H1 (cell line): ENCODE data around the gene MIDN. TPM values are rescaled to one million over a fixed set of nuclear protein-coding genes. Genes with fewer than 3 reads are reported as not detected.

ENCODE experiments used
- CTCF ChIA-PET: fragments of 300-600 bp; sonication (Branson Sonifier 250); formaldehyde crosslinking; loops from one replicate; lab custom pipeline; 2021; ENCODE audit not compliant: partially characterized antibody; lab: Charles Lee
- POLR2A ChIA-PET: fragments of 300-600 bp; sonication (Branson Sonifier 250); formaldehyde crosslinking; loops from one replicate; lab custom pipeline; 2021; ENCODE audit warnings: inconsistent platforms; ENCODE audit not compliant: partially characterized antibody; lab: Charles Lee
- DNase-seq, 2 experiments: peaks; one replicate each; pipeline versions ENCODE4 v3.0.0 to v3.0.0-alpha.2; 2010 to 2022; ENCODE audit warnings: low spot score in 2 of 2, low read depth in 1 of 2, mixed read lengths in 1 of 2
- FAIRE-seq: peaks from 2 replicates; lab custom pipeline; 2011; peaks lifted over from hg19 to GRCh38; lab: Jason Lieb, UNC
- H2AFZ ChIP-seq: 2 replicates; pipeline ENCODE4 v1.8.1; 2012; ENCODE audit warnings: low read length, inconsistent platforms
- H2AK5ac ChIP-seq: 2 replicates; pipeline ENCODE4 v1.6.1; 2013; ENCODE audit warnings: low read depth, low read length
- H2BK120ac ChIP-seq: replicated peaks from 2 replicates; pipeline ENCODE3; 2013; ENCODE audit warnings: low read depth, low read length, inconsistent platforms
- H2BK12ac ChIP-seq: 2 replicates; pipeline ENCODE4 v1.6.1; 2013; ENCODE audit warnings: low read depth, low read length
- H2BK15ac ChIP-seq: 2 replicates; pipeline ENCODE4 v1.6.1; 2013; ENCODE audit warnings: low read length
- H2BK20ac ChIP-seq: 2 replicates; pipeline ENCODE4 v1.6.1; 2013; ENCODE audit warnings: low read length
- H2BK5ac ChIP-seq: 2 replicates; pipeline ENCODE4 v1.6.1; 2013; ENCODE audit warnings: low read depth, low read length
- H3K14ac ChIP-seq: 2 replicates; pipeline ENCODE4 v1.6.1; 2013; ENCODE audit warnings: inconsistent platforms; ENCODE audit not compliant: insufficient read length
- H3K18ac ChIP-seq: 2 replicates; pipeline ENCODE4 v1.6.1; 2013; ENCODE audit warnings: low read length; ENCODE audit errors: extremely low read depth
- H3K23ac ChIP-seq: 2 replicates; pipeline ENCODE4 v1.6.1; 2013; ENCODE audit warnings: inconsistent platforms; ENCODE audit not compliant: insufficient read length
- H3K23me2 ChIP-seq: 2 replicates; pipeline ENCODE4 v1.6.1; 2013; ENCODE audit warnings: low read depth, low read length
- H3K27ac ChIP-seq: 2 replicates; pipeline ENCODE4 v1.6.1; 2011; ENCODE audit warnings: low read depth, low read length, inconsistent platforms
- H3K27me3 ChIP-seq, 4 experiments: replicated peaks in 1 of 4; 1 replicate in 1 of 4; 2 replicates in 3 of 4; pipeline versions ENCODE4 v1.6.1 to v1.8.1; 2011 to 2013; ENCODE audit warnings: low read length in 3 of 4, mild to moderate bottlenecking in 3 of 4, inconsistent platforms in 2 of 4, mixed read lengths in 2 of 4, moderate library complexity in 1 of 4; ENCODE audit not compliant: control insufficient read depth in 3 of 4, insufficient read depth in 3 of 4; ENCODE audit errors: extremely low read depth in 1 of 4
- H3K36me3 ChIP-seq, 4 experiments: 2 replicates each; pipeline versions ENCODE4 v1.6.1 to v1.8.1; 2011 to 2013; ENCODE audit warnings: mild to moderate bottlenecking in 4 of 4, low read length in 3 of 4, moderate library complexity in 2 of 4, control low read depth in 1 of 4, inconsistent platforms in 1 of 4; ENCODE audit not compliant: insufficient read depth in 4 of 4, control insufficient read depth in 2 of 4
- H3K4ac ChIP-seq: replicated peaks from 2 replicates; pipeline ENCODE3; 2013; ENCODE audit warnings: low read length, low read depth, mixed read lengths, inconsistent platforms; ENCODE audit not compliant: insufficient read length
- H3K4me1 ChIP-seq, 4 experiments: replicated peaks in 1 of 4; 1 replicate in 1 of 4; 2 replicates in 3 of 4; pipeline versions ENCODE4 v1.6.1 to v1.8.1; 2011 to 2013; ENCODE audit warnings: low read length in 3 of 4, inconsistent platforms in 2 of 4, mixed read lengths in 1 of 4; ENCODE audit not compliant: insufficient read depth in 4 of 4, control insufficient read depth in 3 of 4
- H3K4me2 ChIP-seq, 2 experiments: 2 replicates each; pipeline versions ENCODE4 v1.6.1 to v1.8.1; 2011 to 2013; ENCODE audit warnings: low read depth in 2 of 2, low read length in 2 of 2, control low read depth in 1 of 2, inconsistent platforms in 1 of 2, mild to moderate bottlenecking in 1 of 2; ENCODE audit not compliant: insufficient read depth in 1 of 2
- H3K4me3 ChIP-seq, 4 experiments: fragments of 200-600, 300-600 bp in 1 of 4; sonication (generic), shearing (Covaris generic), sonication (Bioruptor Twin) in 1 of 4; 2 replicates each; pipeline versions ENCODE4 v1.5.1 to v1.8.1; 2011 to 2016; ENCODE audit warnings: low read length in 4 of 4, low read depth in 3 of 4, control low read depth in 2 of 4, inconsistent platforms in 2 of 4, mild to moderate bottlenecking in 2 of 4, mixed read lengths in 1 of 4, moderate library complexity in 1 of 4; ENCODE audit not compliant: insufficient read depth in 2 of 4; ENCODE audit errors: extremely low read depth in 1 of 4
- H3K56ac ChIP-seq: replicated peaks from 2 replicates; pipeline ENCODE3; 2013; ENCODE audit warnings: low read depth, mild to moderate bottlenecking, mixed read lengths, low read length, inconsistent platforms; ENCODE audit not compliant: insufficient read length
- H3K79me1 ChIP-seq: 2 replicates; pipeline ENCODE4 v1.6.1; 2013; ENCODE audit warnings: low read depth, low read length, control low read depth
- H3K79me2 ChIP-seq, 2 experiments: 2 replicates each; pipeline versions ENCODE4 v1.6.1 to v1.8.1; 2012 to 2013; ENCODE audit warnings: low read length in 2 of 2, mild to moderate bottlenecking in 2 of 2, inconsistent platforms in 1 of 2; ENCODE audit not compliant: insufficient read depth in 2 of 2, control insufficient read depth in 1 of 2
- H3K9ac ChIP-seq, 4 experiments: replicated peaks in 1 of 4; 1 replicate in 1 of 4; 2 replicates in 3 of 4; pipeline versions ENCODE4 v1.6.1 to v1.8.1; 2011 to 2013; ENCODE audit warnings: low read depth in 3 of 4, low read length in 3 of 4, control low read depth in 2 of 4, mild to moderate bottlenecking in 2 of 4, moderate library complexity in 2 of 4, inconsistent platforms in 1 of 4; ENCODE audit errors: extremely low read depth in 1 of 4
- H3K9me3 ChIP-seq, 2 experiments: 2 replicates each; pipeline versions ENCODE4 v1.6.1 to v1.8.1; 2012 to 2013; ENCODE audit warnings: mild to moderate bottlenecking in 2 of 2, moderate library complexity in 2 of 2, control low read depth in 1 of 2, inconsistent platforms in 1 of 2, low read depth in 1 of 2, low read length in 1 of 2, mixed read lengths in 1 of 2; ENCODE audit not compliant: insufficient read depth in 2 of 2
- H4K20me1 ChIP-seq, 2 experiments: replicated peaks in 1 of 2; 2 replicates each; pipeline versions ENCODE3 to v1.8.1; 2011 to 2013; ENCODE audit warnings: inconsistent platforms in 2 of 2, low read length in 2 of 2, mild to moderate bottlenecking in 1 of 2; ENCODE audit not compliant: insufficient read depth in 2 of 2, control insufficient read depth in 1 of 2
- H4K5ac ChIP-seq: 2 replicates; pipeline ENCODE4 v1.6.1; 2013; ENCODE audit warnings: low read length, low read depth, mixed read lengths, inconsistent platforms; ENCODE audit not compliant: insufficient read length
- H4K8ac ChIP-seq: 2 replicates; pipeline ENCODE4 v1.8.0; 2013; ENCODE audit warnings: mild to moderate bottlenecking, moderate library complexity, low read length, inconsistent platforms; ENCODE audit not compliant: insufficient read depth; ENCODE audit errors: extremely low read depth
- H4K91ac ChIP-seq: replicated peaks from 2 replicates; pipeline ENCODE3; 2013; ENCODE audit warnings: low read length, mixed read lengths, inconsistent platforms; ENCODE audit not compliant: insufficient read length
- ATF3 ChIP-seq: IDR thresholded peaks from 2 replicates; pipeline ENCODE4 v1.6.1; 2011; ENCODE audit warnings: low read depth, mild to moderate bottlenecking, low read length; ENCODE audit not compliant: insufficient read depth
- CEBPB ChIP-seq: IDR thresholded peaks from 2 replicates; pipeline ENCODE4 v1.6.1; 2012; ENCODE audit warnings: low read depth, low read length
- CHD2 ChIP-seq: IDR thresholded peaks from 2 replicates; pipeline ENCODE4 v1.6.1; 2012; ENCODE audit warnings: low read length, improper control_type of control experiment
- EP300 ChIP-seq, 2 experiments: IDR thresholded peaks; 1 replicate in 1 of 2; 2 replicates in 1 of 2; pipeline ENCODE4 v1.6.1; 2011 to 2012; ENCODE audit warnings: low read depth in 2 of 2, low read length in 2 of 2, mild to moderate bottlenecking in 2 of 2, borderline replicate concordance in 1 of 2, inconsistent platforms in 1 of 2, moderate library complexity in 1 of 2
- MAX ChIP-seq: IDR thresholded peaks from 2 replicates; pipeline ENCODE4 v1.6.1; 2012; ENCODE audit warnings: inconsistent platforms
- NRF1 ChIP-seq: IDR thresholded peaks from 2 replicates; pipeline ENCODE4 v1.6.1; 2011; ENCODE audit warnings: mild to moderate bottlenecking, low read depth, low read length, improper control_type of control experiment
- PHF8 ChIP-seq: fragments of 200-600 bp; sonication (generic); conservative IDR thresholded peaks from 2 replicates; pipeline ENCODE4 v1.7.1; 2012; ENCODE audit warnings: low read depth, mild to moderate bottlenecking, inconsistent platforms, low read length, moderate library complexity
- RAD21 ChIP-seq, 2 experiments: IDR thresholded peaks in 1 of 2; conservative IDR thresholded peaks in 1 of 2; 2 replicates each; pipeline ENCODE4 v1.6.1; 2011; ENCODE audit warnings: low read depth in 2 of 2, low read length in 2 of 2, improper control_type of control experiment in 1 of 2, inconsistent platforms in 1 of 2, mild to moderate bottlenecking in 1 of 2, moderate library complexity in 1 of 2
- SP1 ChIP-seq: IDR thresholded peaks from 2 replicates; pipeline ENCODE4 v1.6.1; 2011; ENCODE audit warnings: low read depth, low read length
- SRF ChIP-seq: IDR thresholded peaks from 2 replicates; pipeline ENCODE4 v1.6.1; 2011; ENCODE audit warnings: mild to moderate bottlenecking, low read depth, low read length, moderate library complexity
- ZNF274 ChIP-seq: IDR thresholded peaks from 2 replicates; pipeline ENCODE4 v1.7.0; 2012; ENCODE audit warnings: low read length, borderline replicate concordance; ENCODE audit errors: extremely low read depth
- WGBS, 2 experiments: shearing (Covaris generic) in 1 of 2; methylation state at CpG; one replicate each; pipeline versions ENCODE4 v1.1.6 to v1.1.7; 2013 to 2015; ENCODE audit warnings: low lambda C conversion rate in 2 of 2, mixed read lengths in 2 of 2, inconsistent platforms in 1 of 2, low coverage in 1 of 2, missing lambda C conversion rate in 1 of 2; ENCODE audit not compliant: insufficient replicate concordance in 2 of 2, insufficient coverage in 1 of 2, insufficient read length in 1 of 2; ENCODE audit errors: extremely low coverage in 1 of 2, missing lambda C conversion rate in 1 of 2; 5-methylcytosine and 5-hydroxymethylcytosine counted together
- polyA plus RNA-seq, 7 experiments: library from polyadenylated mRNA; depleted of rRNA in 3 of 7; stranded (reverse) in 5 of 7; unstranded in 2 of 7; fragments of >200 nt in 5 of 7; fragments of 200-250 nt in 2 of 7; gene quantifications; 1 replicate in 5 of 7; 2 replicates in 1 of 7; 4 replicates in 1 of 7; pipeline versions ENCODE4 v1.2.1 to v1.2.3, GENCODE V29; 2011 to 2013; ENCODE audit warnings: missing spikeins in 2 of 7, mixed read lengths in 2 of 7
- total RNA-seq: library from RNA; stranded (reverse); fragmentation: NEBNext Ultra II Directional; extraction: Animal tissue kit (Norgen Biotek cat#: 25700); gene quantifications from 2 replicates; pipeline ENCODE4 v1.2.1, GENCODE V29; 2021

Gene MIDN
- total and polyA plus RNA-seq, 2 of the 8 experiments (the other 6 are each of a cell fraction or from before 2014, with no cell fraction given): 39.8 to 159 TPM

- Histone ChIP-seq H4K5ac (no peak overlapping the region), H2BK20ac (no peak overlapping the region), H3K4me3 (no peak overlapping the region), H3K9me3 (no peaks in the 10 kb centered on the region), H3K79me2 (peaks cover 0 to under 1% of the 10 kb centered on the region in 2 experiments; a peak in 1 of 4 replicates), H3K14ac (no peak overlapping the region), H3K4ac (no peak overlapping the region), H3K23me2 (peaks cover 3% of the 10 kb centered on the region; the same call in 1 of the 2 replicates), H2AFZ (no peak overlapping the region), H4K20me1 (peaks cover 0 to 10% of the 10 kb centered on the region in 2 experiments), H2BK5ac (no peak overlapping the region), H4K91ac (no peak overlapping the region), H2BK15ac (no peak overlapping the region), H3K9ac (no peak overlapping the region), H4K8ac (no peak overlapping the region), H3K79me1 (no peaks in the 10 kb centered on the region; the same call in 1 of the 2 replicates), H3K36me3 (peaks cover 0 to 5% (median 0%) of the 10 kb centered on the region in 4 experiments; a peak in 1 of 8 replicates), H3K27me3 (peaks cover 0 to 21% (median 12%) of the 10 kb centered on the region in 4 experiments; a peak in 5 of 7 replicates), H3K4me2 (no peak overlapping the region), H2AK5ac (no peak overlapping the region), H2BK12ac (no peak overlapping the region), H3K4me1 (peaks cover 0 to 17% (median 9%) of the 10 kb centered on the region in 4 experiments; a peak in 5 of 7 replicates), H2BK120ac (no peak overlapping the region), H3K23ac (no peak overlapping the region), H3K27ac (no peak overlapping the region), H3K56ac (no peak overlapping the region), H3K18ac (no peak overlapping the region)
- POLR2A ChIA-PET: interaction anchor here (0.7 to 11.4 kb wide), 4 partner anchors 10 to 90 kb away, joined by 3 to 331 read pairs (median 20); partner anchors contain the start of gene CIRBP
- FAIRE-seq (no peak), DNase-seq (no peak)
- CTCF ChIA-PET: interaction anchor here (1.1 kb wide), 1 partner anchor 74 kb away, joined by 3 read pairs; no protein-coding TSS in a partner anchor
- WGBS, 2 experiments: 87% methylated on average over 14 of the region's 15 CpGs; no CpG with 5 or more reads in 1 of the 2 experiments
- TF ChIP-seq MAX (no peak), EP300 (IDR thresholded peaks at IDR 0.05; ENCODE audit: borderline replicate concordance in 1 of 2, low read depth in 2 of 2, low read length in 2 of 2) (no peak), RAD21 (IDR thresholded peaks at IDR 0.05 in 1 of 2, conservative IDR thresholded peaks at IDR 0.05 in 1 of 2; ENCODE audit: low read depth in 2 of 2, low read length in 2 of 2) (no peak), ZNF274 (no peak), CHD2 (no peak), ATF3 (no peak), NRF1 (no peak), PHF8 (no peak), SP1 (no peak), SRF (no peak), CEBPB (no peak)
These were observed 33.3 kb downstream of the MIDN start for GRCh38 chr19:1281569-1282287.
